IMR-90 (cell line): ENCODE measurements around the gene TESK2. TPM values are rescaled to one million over a fixed set of nuclear protein-coding genes. Genes with fewer than 3 reads are reported as not detected.

Source experiments
- ATAC-seq: fragments of 200-7000 bp; cut with Tn5 transposase; 2 replicates; pipeline ENCODE4 v1.9.1; 2020; ENCODE audit warnings: low read depth, mild to moderate bottlenecking, moderate library complexity
- BruUV-seq: library from RNA; stranded (reverse); fragments of 400-500 nt; replicated peaks from 2 replicates; lab custom pipeline; 2021; lab: Mats Ljungman, UMichigan
- CTCF ChIA-PET: fragments of 300-600 bp; formaldehyde crosslinking; extraction: SDS; loops from one replicate; lab custom pipeline; 2021; ENCODE audit warnings: antibody characterized with exemption; lab: Yijun Ruan, JAX
- POLR2A ChIA-PET: fragments of 300-600 bp; sonication (Branson Sonifier 250); formaldehyde crosslinking; loops from one replicate; lab custom pipeline; 2022; ENCODE audit warnings: antibody characterized with exemption; ENCODE audit not compliant: unreplicated experiment; lab: Charles Lee
- DNase-seq: peaks from one replicate; pipeline ENCODE4 v3.0.0; 2013
- H2AFZ ChIP-seq: replicated peaks from 2 replicates; pipeline ENCODE3; 2013; ENCODE audit warnings: low read length, mild to moderate bottlenecking; ENCODE audit not compliant: poor library complexity
- H2AK5ac ChIP-seq: 2 replicates; pipeline ENCODE4 v1.6.1; 2013; ENCODE audit warnings: low read depth, low read length, inconsistent platforms
- H2AK9ac ChIP-seq: replicated peaks from 2 replicates; pipeline ENCODE3; 2013; ENCODE audit warnings: mild to moderate bottlenecking, low read depth, low read length, moderate library complexity; ENCODE audit not compliant: poor library complexity
- H2BK120ac ChIP-seq: 2 replicates; pipeline ENCODE4 v1.6.1; 2013; ENCODE audit warnings: low read depth, low read length, inconsistent platforms
- H2BK15ac ChIP-seq: 3 replicates; pipeline ENCODE4 v1.6.1; 2013; ENCODE audit warnings: low read depth, low read length, inconsistent platforms
- H2BK20ac ChIP-seq: 2 replicates; pipeline ENCODE4 v1.6.1; 2013; ENCODE audit warnings: low read depth, mild to moderate bottlenecking, inconsistent platforms, low read length, moderate library complexity
- H2BK5ac ChIP-seq: 2 replicates; pipeline ENCODE4 v1.6.1; 2013; ENCODE audit warnings: mild to moderate bottlenecking, low read depth, low read length, inconsistent platforms; ENCODE audit not compliant: poor library complexity, severe bottlenecking
- H3K14ac ChIP-seq: replicated peaks from 2 replicates; pipeline ENCODE4 v1.6.1; 2013; ENCODE audit warnings: low read depth, low read length, inconsistent platforms
- H3K18ac ChIP-seq: 2 replicates; pipeline ENCODE4 v1.6.1; 2013; ENCODE audit warnings: low read depth, low read length, control low read depth
- H3K23ac ChIP-seq: 2 replicates; pipeline ENCODE4 v1.6.1; 2013; ENCODE audit warnings: low read depth, low read length, inconsistent platforms
- H3K27ac ChIP-seq: 2 replicates; pipeline ENCODE4 v1.5.1; 2013; ENCODE audit warnings: mild to moderate bottlenecking, control low read depth, low read length; ENCODE audit not compliant: insufficient read depth
- H3K27me3 ChIP-seq: 2 replicates; pipeline ENCODE4 v1.6.1; 2013; ENCODE audit warnings: low read length; ENCODE audit not compliant: control insufficient read depth, insufficient read depth
- H3K36me3 ChIP-seq: 2 replicates; pipeline ENCODE4 v1.6.1; 2013; ENCODE audit warnings: low read length, mixed read lengths; ENCODE audit not compliant: control insufficient read depth, insufficient read depth
- H3K4ac ChIP-seq: 2 replicates; pipeline ENCODE4 v1.6.1; 2013; ENCODE audit warnings: low read depth, low read length, inconsistent platforms
- H3K4me1 ChIP-seq: 2 replicates; pipeline ENCODE4 v1.6.1; 2013; ENCODE audit warnings: low read length, mixed read lengths; ENCODE audit not compliant: control insufficient read depth, insufficient read depth
- H3K4me2 ChIP-seq: 2 replicates; pipeline ENCODE4 v1.6.1; 2013; ENCODE audit warnings: low read depth, mild to moderate bottlenecking, control low read depth, low read length, moderate library complexity
- H3K4me3 ChIP-seq: 2 replicates; pipeline ENCODE4 v1.5.1; 2013; ENCODE audit warnings: low read depth, mild to moderate bottlenecking, control low read depth, low read length, moderate library complexity; ENCODE audit not compliant: insufficient read depth
- H3K56ac ChIP-seq: 2 replicates; pipeline ENCODE4 v1.6.1; 2013; ENCODE audit warnings: low read length, inconsistent platforms; ENCODE audit not compliant: insufficient read depth; ENCODE audit errors: extremely low read depth
- H3K79me1 ChIP-seq, 2 experiments: 2 replicates each; pipeline ENCODE4 v1.6.1; 2013; ENCODE audit warnings: low read length in 2 of 2, inconsistent platforms in 1 of 2, low read depth in 1 of 2
- H3K9ac ChIP-seq: 2 replicates; pipeline ENCODE4 v1.6.1; 2013; ENCODE audit warnings: low read depth, low read length, control low read depth
- H3K9me1 ChIP-seq: 2 replicates; pipeline ENCODE4 v1.6.1; 2013; ENCODE audit warnings: low read length, inconsistent platforms; ENCODE audit not compliant: insufficient read depth
- H3K9me3 ChIP-seq: 2 replicates; pipeline ENCODE4 v1.6.1; 2013; ENCODE audit warnings: low read length; ENCODE audit not compliant: control insufficient read depth, insufficient read depth
- H4K20me1 ChIP-seq: 2 replicates; pipeline ENCODE4 v1.6.1; 2013; ENCODE audit warnings: low read length, inconsistent platforms; ENCODE audit not compliant: insufficient read depth
- H4K5ac ChIP-seq: 2 replicates; pipeline ENCODE4 v1.6.1; 2013; ENCODE audit warnings: mild to moderate bottlenecking, low read depth, low read length, control low read depth
- H4K8ac ChIP-seq, 2 experiments: 2 replicates each; pipeline ENCODE4 v1.6.1; 2013; ENCODE audit warnings: low read depth in 2 of 2, low read length in 2 of 2, control low read depth in 1 of 2, inconsistent platforms in 1 of 2
- H4K91ac ChIP-seq: 2 replicates; pipeline ENCODE4 v1.6.1; 2013; ENCODE audit warnings: low read depth, low read length, inconsistent platforms; ENCODE audit not compliant: insufficient read depth
- BHLHE40 ChIP-seq: fragments of 150-350 bp; IDR thresholded peaks from 2 replicates; pipeline ENCODE4 v1.6.1; 2016; ENCODE audit warnings: mild to moderate bottlenecking, low read depth, low read length
- CHD1 ChIP-seq: IDR thresholded peaks from 2 replicates; pipeline ENCODE4 v1.6.1; 2012; ENCODE audit warnings: low read depth, low read length, improper control_type of control experiment
- FOS ChIP-seq: fragments of 150-350 bp; IDR thresholded peaks from 2 replicates; pipeline ENCODE4 v1.6.1; 2016; ENCODE audit warnings: low read depth, low read length
- MAFK ChIP-seq: IDR thresholded peaks from 2 replicates; pipeline ENCODE4 v1.6.1; 2012; ENCODE audit warnings: low read depth, low read length, improper control_type of control experiment
- MAZ ChIP-seq: IDR thresholded peaks from 2 replicates; pipeline ENCODE4 v1.6.1; 2012; ENCODE audit warnings: low read depth, mild to moderate bottlenecking, low read length, improper control_type of control experiment, moderate library complexity, borderline replicate concordance
- MXI1 ChIP-seq: IDR thresholded peaks from 2 replicates; pipeline ENCODE4 v1.6.1; 2012; ENCODE audit warnings: low read depth, mild to moderate bottlenecking, low read length, moderate library complexity, borderline replicate concordance
- POLR2A ChIP-seq: IDR thresholded peaks from 2 replicates; pipeline ENCODE4 v1.6.1; 2012; ENCODE audit warnings: mild to moderate bottlenecking, low read depth, low read length
- RCOR1 ChIP-seq: IDR thresholded peaks from 2 replicates; pipeline ENCODE4 v1.6.1; 2012; ENCODE audit warnings: mild to moderate bottlenecking, low read length, improper control_type of control experiment; ENCODE audit not compliant: insufficient replicate concordance
- RFX5 ChIP-seq: IDR thresholded peaks from 2 replicates; pipeline ENCODE4 v1.8.0; 2012; ENCODE audit warnings: low read depth, mild to moderate bottlenecking, low read length, moderate library complexity
- WGBS, 2 experiments: methylation state at CpG; one replicate each; pipeline versions ENCODE4 v1.1.5 to v1.1.7; 2013; ENCODE audit warnings: missing lambda C conversion rate in 2 of 2; ENCODE audit not compliant: insufficient read length in 1 of 2; ENCODE audit errors: extremely low coverage in 2 of 2; 5-methylcytosine and 5-hydroxymethylcytosine counted together
- dilution Hi-C: fragments of 300-500 bp; cut with HindIII; formaldehyde crosslinking; loops from one replicate; pipeline ENCODE4 v1.14.3; 2018; ENCODE audit warnings: low sequenced_read_pairs; ENCODE audit not compliant: unreplicated experiment
- in situ Hi-C: fragments of 300-500 bp; cut with MboI; formaldehyde crosslinking; loops from 3 replicates; pipeline ENCODE4 v1.14.3; 2019; ENCODE audit warnings: low sequenced_read_pairs, inconsistent platforms, mixed read lengths
- intact Hi-C: fragments of 100-400 bp; cut with micrococcal nuclease; formaldehyde crosslinking; loops from 2 replicates; pipeline ENCODE4 v1.10.0; 2022
- polyA plus RNA-seq, 3 experiments: library from polyadenylated mRNA; depleted of rRNA; stranded (reverse); fragments of >200 nt; gene quantifications; 2 replicates each; pipeline ENCODE4 v1.2.3, GENCODE V29; 2012; ENCODE audit warnings: low replicate concordance in 1 of 3
- total RNA-seq: library from RNA; depleted of rRNA; stranded (reverse); fragments of >200 nt; gene quantifications from 2 replicates; pipeline ENCODE4 v1.2.3, GENCODE V29; 2012
- TF ChIP-seq, protein P1 (sequence below): fragments of 150-350 bp; IDR thresholded peaks from 2 replicates; pipeline ENCODE4 v1.6.1; 2016; ENCODE audit warnings: low read depth, mild to moderate bottlenecking, low read length, moderate library complexity, borderline replicate concordance
- TF ChIP-seq, protein P2 (sequence below): conservative IDR thresholded peaks from 2 replicates; pipeline ENCODE4 v1.5.1; 2012; ENCODE audit warnings: mild to moderate bottlenecking, low read depth, low read length, improper control_type of control experiment
- TF ChIP-seq, protein P3 (sequence below): fragments of 150-350 bp; IDR thresholded peaks from 2 replicates; pipeline ENCODE4 v1.6.1; 2017; ENCODE audit warnings: mild to moderate bottlenecking, antibody characterized with exemption, low read length, low read depth

The TESK2 gene
- total and polyA plus RNA-seq, 2 of the 4 experiments (the other 2 are of a cell fraction): 0.90 to 1.3 TPM

DNA sequence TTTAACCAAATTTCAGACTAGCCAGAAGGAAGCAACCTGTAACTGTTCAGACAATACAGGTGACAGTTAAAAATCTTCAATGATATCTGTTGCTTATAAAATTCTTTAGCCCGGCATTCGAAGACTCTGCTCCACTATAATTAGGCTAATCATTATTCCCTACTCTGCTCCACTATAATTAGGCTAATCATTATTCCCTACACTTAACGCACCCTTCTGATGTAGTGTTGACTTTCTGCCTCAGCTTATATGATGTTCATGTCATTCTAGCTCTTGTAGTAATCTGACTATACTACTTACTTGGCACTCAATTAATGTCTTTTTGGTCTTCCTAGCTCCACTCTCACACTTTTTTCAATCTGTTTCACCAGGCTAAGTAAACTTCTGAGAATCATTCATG, 13.3 kb downstream of the TESK2 start:
- POLR2A ChIA-PET: no interaction called here
- H4K91ac ChIP-seq: no peak overlapping the region
- no peak overlapping the region for H2BK120ac ChIP-seq
- no peak overlapping the region for H3K18ac ChIP-seq
- dilution Hi-C loops: no loop called here
- no peak overlapping the region for H3K56ac ChIP-seq
- no peaks in the 10 kb centered on the region for H3K4me1 ChIP-seq
- intact Hi-C loops: no loop called here
- no TSS peak for BruUV-seq
- no peak overlapping the region for H2AFZ ChIP-seq
- H2BK20ac ChIP-seq: no peak overlapping the region
- no peak overlapping the region for H2BK5ac ChIP-seq
- no peak overlapping the region for H3K9ac ChIP-seq
- no peak for ATAC-seq
- TF ChIP-seq, protein P1, sequence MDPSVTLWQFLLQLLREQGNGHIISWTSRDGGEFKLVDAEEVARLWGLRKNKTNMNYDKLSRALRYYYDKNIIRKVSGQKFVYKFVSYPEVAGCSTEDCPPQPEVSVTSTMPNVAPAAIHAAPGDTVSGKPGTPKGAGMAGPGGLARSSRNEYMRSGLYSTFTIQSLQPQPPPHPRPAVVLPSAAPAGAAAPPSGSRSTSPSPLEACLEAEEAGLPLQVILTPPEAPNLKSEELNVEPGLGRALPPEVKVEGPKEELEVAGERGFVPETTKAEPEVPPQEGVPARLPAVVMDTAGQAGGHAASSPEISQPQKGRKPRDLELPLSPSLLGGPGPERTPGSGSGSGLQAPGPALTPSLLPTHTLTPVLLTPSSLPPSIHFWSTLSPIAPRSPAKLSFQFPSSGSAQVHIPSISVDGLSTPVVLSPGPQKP: no peak
- TF ChIP-seq, protein P2, sequence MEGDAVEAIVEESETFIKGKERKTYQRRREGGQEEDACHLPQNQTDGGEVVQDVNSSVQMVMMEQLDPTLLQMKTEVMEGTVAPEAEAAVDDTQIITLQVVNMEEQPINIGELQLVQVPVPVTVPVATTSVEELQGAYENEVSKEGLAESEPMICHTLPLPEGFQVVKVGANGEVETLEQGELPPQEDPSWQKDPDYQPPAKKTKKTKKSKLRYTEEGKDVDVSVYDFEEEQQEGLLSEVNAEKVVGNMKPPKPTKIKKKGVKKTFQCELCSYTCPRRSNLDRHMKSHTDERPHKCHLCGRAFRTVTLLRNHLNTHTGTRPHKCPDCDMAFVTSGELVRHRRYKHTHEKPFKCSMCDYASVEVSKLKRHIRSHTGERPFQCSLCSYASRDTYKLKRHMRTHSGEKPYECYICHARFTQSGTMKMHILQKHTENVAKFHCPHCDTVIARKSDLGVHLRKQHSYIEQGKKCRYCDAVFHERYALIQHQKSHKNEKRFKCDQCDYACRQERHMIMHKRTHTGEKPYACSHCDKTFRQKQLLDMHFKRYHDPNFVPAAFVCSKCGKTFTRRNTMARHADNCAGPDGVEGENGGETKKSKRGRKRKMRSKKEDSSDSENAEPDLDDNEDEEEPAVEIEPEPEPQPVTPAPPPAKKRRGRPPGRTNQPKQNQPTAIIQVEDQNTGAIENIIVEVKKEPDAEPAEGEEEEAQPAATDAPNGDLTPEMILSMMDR: no peak
- TF ChIP-seq RCOR1 (no peak), FOS (no peak), POLR2A (no peak), RFX5 (no peak), CHD1 (no peak), MXI1 (no peak), BHLHE40 (no peak), MAZ (no peak), MAFK (no peak)
- TF ChIP-seq, protein P3, sequence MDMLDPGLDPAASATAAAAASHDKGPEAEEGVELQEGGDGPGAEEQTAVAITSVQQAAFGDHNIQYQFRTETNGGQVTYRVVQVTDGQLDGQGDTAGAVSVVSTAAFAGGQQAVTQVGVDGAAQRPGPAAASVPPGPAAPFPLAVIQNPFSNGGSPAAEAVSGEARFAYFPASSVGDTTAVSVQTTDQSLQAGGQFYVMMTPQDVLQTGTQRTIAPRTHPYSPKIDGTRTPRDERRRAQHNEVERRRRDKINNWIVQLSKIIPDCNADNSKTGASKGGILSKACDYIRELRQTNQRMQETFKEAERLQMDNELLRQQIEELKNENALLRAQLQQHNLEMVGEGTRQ: no peak
- no peak overlapping the region for H4K5ac ChIP-seq
- no peak for DNase-seq
- no peak overlapping the region for H2AK5ac ChIP-seq
- no CpG with 5 or more reads among the region's 3 CpGs for WGBS, 2 experiments
- H3K36me3 ChIP-seq: no peaks in the 10 kb centered on the region
- no peak overlapping the region for H3K23ac ChIP-seq
- no peaks in the 10 kb centered on the region for H4K20me1 ChIP-seq
- no peaks in the 10 kb centered on the region for H3K9me3 ChIP-seq
- no peak overlapping the region for H3K4ac ChIP-seq
- in situ Hi-C loops: no loop called here
- H3K14ac ChIP-seq: no peak overlapping the region
- CTCF ChIA-PET: interaction anchor here (0.6 to 1.0 kb wide), 2 partner anchors 10 to 31 kb away, joined by 4 read pairs; no protein-coding TSS in a partner anchor
- no peaks in the 10 kb centered on the region for H3K27me3 ChIP-seq
- no peak overlapping the region for H3K4me3 ChIP-seq
- no peaks in the 10 kb centered on the region for H3K9me1 ChIP-seq
- no peaks in the 10 kb centered on the region for H3K79me1 ChIP-seq
- H3K27ac ChIP-seq: no peak overlapping the region
- no peak overlapping the region for H2AK9ac ChIP-seq
- H3K4me2 ChIP-seq: no peak overlapping the region
- H4K8ac ChIP-seq: no peak overlapping the region
- no peak overlapping the region for H2BK15ac ChIP-seq
